ENCODE data around the gene OR4E1.

DNA sequence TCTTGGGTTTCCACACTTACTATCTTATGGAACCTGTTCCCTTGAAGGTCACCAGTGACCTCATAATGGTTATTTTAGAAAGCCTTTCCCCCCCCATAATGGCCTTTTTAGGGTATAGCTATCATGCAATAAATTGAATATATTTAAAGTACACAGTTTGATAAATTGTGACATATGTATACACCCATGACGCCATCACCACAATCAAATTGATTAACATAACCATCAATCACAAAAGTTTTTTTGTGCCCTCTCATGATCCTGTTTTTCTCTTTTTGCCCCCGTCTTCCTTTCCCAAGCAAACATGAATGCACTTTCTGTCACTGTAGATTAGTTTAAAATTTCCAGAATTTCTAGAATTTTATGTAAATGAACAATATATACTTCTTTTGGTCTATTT lies 28.7 kb upstream of the OR4E1 start:
- TF ChIP-seq POLR2AphosphoS5 (IDR thresholded peaks at IDR 0.05) (no peak), POLR2A (IDR thresholded peaks at IDR 0.05) (no peak), CTCF (IDR thresholded peaks at IDR 0.05) (no peak)

Data from breast epithelium (tissue), 3 donors.